Stimulated activated CD8-positive, alpha-beta memory T cell treated with anti-CD3 and anti-CD28 coated beads, Interleukin-4, amount 100 ng/mL, for 24 hours (primary cell): ENCODE results near the gene ZNF107.
"Not testable (repeated sequence)": the region's sequence is repeated elsewhere in the genome, so short reads cannot be mapped to it uniquely, and the experiment has no call there.

Source experiments
- DNase-seq: peaks from one replicate; pipeline ENCODE4 v3.0.0-alpha.2; 2020; ENCODE audit warnings: low read depth

ZNF107 gene

GRCh38 chr7:64733550-64734240 lies 67.8 kb downstream of the ZNF107 start:
- DNase-seq, result no peak

DNA sequence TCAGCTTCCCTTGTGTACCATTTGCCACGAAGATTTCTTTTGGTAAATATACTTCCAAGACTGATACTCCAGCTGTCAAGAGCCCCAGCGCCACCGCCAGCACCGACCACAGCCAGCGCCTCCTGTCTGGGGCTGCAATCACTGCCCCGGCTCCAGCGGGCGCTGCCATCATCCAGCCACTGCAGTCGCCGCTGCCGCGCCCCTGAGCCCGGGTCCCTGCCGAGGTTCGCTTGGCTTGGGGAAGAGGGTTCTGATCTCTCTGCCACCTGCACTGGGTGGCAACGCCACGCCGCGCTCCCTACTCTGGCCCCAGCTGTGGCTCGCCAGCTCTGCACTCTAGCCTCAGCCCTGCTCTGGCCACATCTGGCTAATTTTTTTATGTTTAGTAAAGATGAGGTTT lies 70.6 kb downstream of the ZNF107 start:
- DNase-seq, result no peak

- not testable (repeated sequence) for DNase-seq
Observed at GRCh38 chr7:64738403-64738802, 72.5 kb downstream of the ZNF107 start.

DNA sequence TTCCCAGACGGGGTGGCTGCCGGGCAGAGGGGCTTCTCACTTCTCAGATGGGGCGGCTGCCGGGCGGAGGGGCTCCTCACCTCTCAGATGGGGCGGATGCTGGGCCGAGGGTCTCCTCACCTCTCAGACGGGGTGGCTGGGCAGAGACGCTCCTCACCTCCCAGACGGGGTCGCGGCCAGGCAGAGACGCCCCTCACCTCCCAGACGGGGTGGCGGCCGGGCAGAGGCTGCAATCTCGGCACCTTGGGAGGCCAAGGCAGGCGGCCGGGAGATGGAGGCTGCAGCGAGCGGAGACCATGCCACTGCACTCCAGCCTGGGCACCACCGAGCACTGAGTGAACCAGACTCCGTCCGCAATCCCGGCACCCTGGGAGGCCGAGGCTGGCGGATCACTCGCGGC lies 73.0 kb downstream of the ZNF107 start:
- DNase-seq, result not testable (repeated sequence)

DNA sequence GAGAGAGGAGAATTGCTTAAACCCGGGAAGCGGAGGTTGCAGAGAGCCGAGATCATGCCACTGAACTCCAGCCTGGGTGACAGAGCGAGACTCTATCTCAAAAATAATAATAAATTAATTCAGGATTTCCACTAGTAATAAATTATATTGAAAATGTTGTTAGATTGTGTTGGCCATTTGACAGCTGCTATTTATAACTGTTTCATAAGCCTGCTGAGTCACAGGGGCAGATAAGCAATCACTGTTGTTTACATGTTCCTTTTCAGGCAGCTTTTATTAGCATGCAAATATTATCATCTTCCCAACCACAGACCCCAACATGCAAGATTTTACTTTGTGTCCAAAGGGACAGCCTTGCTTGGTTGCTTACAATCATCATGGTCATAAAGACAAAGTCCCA lies 78.7 kb downstream of the ZNF107 start:
- DNase-seq, result no peak

DNA sequence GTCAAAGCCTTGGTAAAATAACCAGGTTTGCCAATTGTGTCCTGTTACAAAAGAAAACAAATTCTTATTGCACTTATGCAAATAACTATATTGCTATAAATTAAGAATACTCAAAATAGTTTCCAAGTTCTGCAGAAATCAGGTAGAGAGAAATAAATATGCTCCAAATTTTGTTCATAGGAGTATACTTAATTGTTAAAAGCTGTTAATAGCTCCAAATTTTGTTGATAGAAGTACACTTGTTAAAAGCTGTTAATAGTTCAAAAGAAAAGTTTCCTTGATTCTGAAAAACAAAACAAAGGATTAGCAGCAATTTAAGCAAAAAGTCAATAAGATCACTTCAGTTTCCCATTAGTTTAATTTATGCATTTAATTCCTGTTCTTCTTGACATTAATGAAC lies 81.9 kb downstream of the ZNF107 start:
- no peak for DNase-seq

DNA sequence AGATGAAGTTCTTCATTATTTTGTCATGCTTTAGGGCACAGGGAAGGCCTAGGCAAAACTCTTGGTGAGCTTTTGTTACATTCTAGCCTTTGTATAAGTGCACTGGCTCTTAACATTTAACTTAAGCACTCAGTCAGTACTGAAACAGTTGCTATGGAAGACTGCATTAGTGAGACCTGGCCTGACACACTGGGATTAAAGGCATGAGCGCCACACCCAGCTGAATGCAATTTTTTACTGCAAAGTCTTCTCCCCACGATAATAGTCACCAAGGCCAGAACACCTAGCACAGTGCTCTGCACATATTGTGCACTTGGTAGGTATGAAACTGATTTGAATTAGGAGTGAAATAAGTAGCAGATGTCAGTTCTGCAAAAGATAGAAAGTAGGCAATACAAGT lies 87.1 kb downstream of the ZNF107 start:
- DNase-seq, result no peak

DNA sequence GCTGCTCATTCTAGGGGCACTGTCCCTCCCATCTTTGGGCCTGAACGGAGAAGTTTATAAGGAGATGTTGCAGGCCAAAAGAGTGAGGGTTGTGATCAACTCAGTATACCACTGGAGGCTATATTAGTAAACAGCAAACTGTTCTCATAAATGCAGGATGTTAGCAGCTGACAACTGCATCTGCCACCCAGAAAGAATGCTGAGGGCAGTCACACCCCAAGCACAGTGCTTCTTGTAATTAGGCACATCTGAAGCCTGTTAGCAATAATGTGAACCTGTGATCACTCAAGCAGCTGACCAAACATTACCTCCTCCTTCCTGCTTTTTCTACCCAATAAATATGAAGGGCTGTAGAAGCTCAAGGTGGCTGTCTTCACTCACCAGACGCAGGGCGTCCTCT lies 89.9 kb downstream of the ZNF107 start:
- no peak for DNase-seq

DNA sequence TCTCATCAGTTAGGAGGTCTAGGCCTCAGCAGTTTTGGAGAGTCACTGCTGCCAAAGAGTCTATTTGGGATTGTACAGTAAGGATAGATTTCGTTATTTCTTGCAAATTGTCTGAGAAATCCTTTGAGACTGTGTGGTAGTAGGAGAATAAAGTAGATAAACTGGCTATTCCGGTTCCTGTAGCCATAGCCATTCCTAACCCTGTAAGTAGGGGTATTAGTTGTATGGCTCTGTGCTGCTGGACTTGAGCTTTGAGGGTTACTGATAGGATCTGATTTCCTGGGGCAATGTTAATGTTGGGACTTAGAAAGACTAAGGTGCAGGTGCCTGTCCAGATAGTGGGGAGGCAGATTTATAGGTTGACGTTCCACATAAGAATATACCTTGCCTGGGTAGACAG lies 92.2 kb downstream of the ZNF107 start:
- DNase-seq, result no peak
